HCT116 (cell line): ENCODE measurements around the gene COG5. TPM values are rescaled to one million over a fixed set of nuclear protein-coding genes. Genes with fewer than 3 reads are reported as not detected.
A peak's percentile ranks its signal among the peaks of the same experiment; 100 is the strongest.

Experiments
- ATAC-seq: fragments of 200-7000 bp; cut with Tn5 transposase; 2 replicates; pipeline ENCODE4 v1.9.1; 2020; ENCODE audit warnings: mild to moderate bottlenecking, moderate library complexity
- BruUV-seq: library from RNA; stranded (reverse); fragments of 400-500 nt; replicated peaks from 2 replicates; lab custom pipeline; 2021; lab: Mats Ljungman, UMichigan
- CTCF ChIA-PET: fragments of 300-600 bp; sonication (Branson Sonifier 250); formaldehyde crosslinking; loops from one replicate; lab custom pipeline; 2021; ENCODE audit warnings: antibody characterized with exemption; lab: Charles Lee
- POLR2A ChIA-PET: fragments of 300-600, 350-600 bp; sonication (Branson Sonifier 250); formaldehyde crosslinking; loops from one replicate; lab custom pipeline; 2021; ENCODE audit warnings: antibody characterized with exemption; lab: Charles Lee
- RAD21 ChIA-PET, 2 experiments: fragments of 300-600 bp; sonication (Branson Sonifier 250); formaldehyde crosslinking; loops; one replicate each; lab custom pipeline; 2023; ENCODE audit warnings: low total read pairs in 2 of 2; ENCODE audit not compliant: uncharacterized antibody in 2 of 2, unreplicated experiment in 2 of 2, low non-redundant PET in 1 of 2; lab: Charles Lee
- DNase-seq: peaks from one replicate; pipeline ENCODE4 v3.0.0-alpha.2; 2010; ENCODE audit warnings: low read depth, low spot score
- H2AFZ ChIP-seq: fragments of 200-600 bp; shearing (Covaris generic), sonication (generic); 2 replicates; pipeline ENCODE4 v1.6.1; 2017; ENCODE audit warnings: low read depth, mixed run types, mixed read lengths, antibody characterized with exemption, low read length; ENCODE audit not compliant: poor library complexity, severe bottlenecking
- H3K27ac ChIP-seq: 2 replicates; pipeline ENCODE4 v1.5.1; 2012; ENCODE audit warnings: low read depth, low read length
- H3K27me3 ChIP-seq: fragments of 200-600 bp; sonication (generic); 2 replicates; pipeline ENCODE4 v1.6.1; 2016; ENCODE audit warnings: mixed run types, low read length, mixed read lengths; ENCODE audit not compliant: insufficient read depth
- H3K36me3 ChIP-seq, 2 experiments: fragments of 200-500 bp in 1 of 2; fragments of 200-600 bp in 1 of 2; sonication (Bioruptor generic) in 1 of 2; sonication (generic) in 1 of 2; 2 replicates each; pipeline versions ENCODE4 v1.5.1 to v1.6.1; 2014 to 2016; ENCODE audit warnings: low read length in 2 of 2, inconsistent platforms in 1 of 2, mixed read lengths in 1 of 2, mixed run types in 1 of 2; ENCODE audit not compliant: insufficient read depth in 2 of 2, control insufficient read depth in 1 of 2
- H3K4me1 ChIP-seq, 2 experiments: fragments of 200-600 bp in 1 of 2; sonication (generic) in 1 of 2; 2 replicates each; pipeline versions ENCODE4 v1.5.1 to v1.6.1; 2012 to 2017; ENCODE audit warnings: low read length in 2 of 2, inconsistent platforms in 1 of 2, mild to moderate bottlenecking in 1 of 2, mixed read lengths in 1 of 2, mixed run types in 1 of 2, moderate library complexity in 1 of 2; ENCODE audit not compliant: insufficient read depth in 2 of 2, control insufficient read depth in 1 of 2
- H3K4me2 ChIP-seq: fragments of 200-600 bp; sonication (generic); 2 replicates; pipeline ENCODE4 v1.6.1; 2017; ENCODE audit warnings: mixed run types, low read length, mixed read lengths
- H3K4me3 ChIP-seq, 2 experiments: fragments of 200-600 bp in 1 of 2; sonication (generic) in 1 of 2; replicated peaks in 1 of 2; 2 replicates each; pipeline ENCODE4 v1.5.1; 2011 to 2016; ENCODE audit warnings: low read length in 2 of 2, control low read depth in 1 of 2, low read depth in 1 of 2, mild to moderate bottlenecking in 1 of 2, mixed read lengths in 1 of 2, mixed run types in 1 of 2
- H3K79me2 ChIP-seq: fragments of 200-600 bp; sonication (generic); 2 replicates; pipeline ENCODE4 v1.6.1; 2017; ENCODE audit warnings: mild to moderate bottlenecking, mixed run types, low read length, moderate library complexity, mixed read lengths; ENCODE audit not compliant: insufficient read depth
- H3K9ac ChIP-seq: fragments of 200-600 bp; sonication (generic); 2 replicates; pipeline ENCODE4 v1.6.1; 2016; ENCODE audit warnings: low read length, mixed read lengths
- H3K9me2 ChIP-seq: fragments of 200-600 bp; sonication (generic), shearing (Covaris generic); 2 replicates; pipeline ENCODE4 v1.6.1; 2017; ENCODE audit warnings: mixed run types, mild to moderate bottlenecking, moderate library complexity; ENCODE audit not compliant: insufficient read depth
- H3K9me3 ChIP-seq, 2 experiments: fragments of 200-500 bp in 1 of 2; fragments of 200-600 bp in 1 of 2; sonication (Bioruptor generic) in 1 of 2; sonication (generic) in 1 of 2; 2 replicates each; pipeline ENCODE4 v1.6.1; 2014 to 2017; ENCODE audit warnings: low read length in 2 of 2, mixed read lengths in 2 of 2, inconsistent platforms in 1 of 2, low read depth in 1 of 2, mild to moderate bottlenecking in 1 of 2, mixed run types in 1 of 2, moderate library complexity in 1 of 2; ENCODE audit not compliant: control insufficient read depth in 1 of 2, insufficient read depth in 1 of 2
- H4K20me1 ChIP-seq: fragments of 200-600 bp; sonication (generic), shearing (Covaris generic); 2 replicates; pipeline ENCODE4 v1.6.1; 2017; ENCODE audit warnings: mixed run types, mild to moderate bottlenecking, moderate library complexity; ENCODE audit not compliant: insufficient read depth
- CBX3 ChIP-seq: IDR thresholded peaks from 2 replicates; pipeline ENCODE4 v1.6.1; 2012; ENCODE audit warnings: low read depth
- CEBPB ChIP-seq: IDR thresholded peaks from 2 replicates; pipeline ENCODE4 v1.6.1; 2012; ENCODE audit warnings: low read depth
- EGR1 ChIP-seq: IDR thresholded peaks from 2 replicates; pipeline ENCODE4 v1.6.1; 2012; ENCODE audit warnings: low read depth
- EZH2phosphoT487 ChIP-seq: fragments of 200-600 bp; IDR thresholded peaks from 2 replicates; pipeline ENCODE4 v1.6.1; 2018; ENCODE audit warnings: antibody characterized with exemption, borderline replicate concordance
- FOSL1 ChIP-seq: IDR thresholded peaks from 2 replicates; pipeline ENCODE4 v1.6.1; 2012; ENCODE audit warnings: low read depth
- JUND ChIP-seq: IDR thresholded peaks from 2 replicates; pipeline ENCODE4 v1.6.1; 2012
- POLR2AphosphoS5 ChIP-seq: IDR thresholded peaks from 2 replicates; pipeline ENCODE4 v1.6.1; 2011; ENCODE audit warnings: mild to moderate bottlenecking, low read depth, low read length, moderate library complexity
- RAD21 ChIP-seq: IDR thresholded peaks from 2 replicates; pipeline ENCODE4 v1.6.1; 2012; ENCODE audit warnings: low read depth, mild to moderate bottlenecking
- SP1 ChIP-seq: IDR thresholded peaks from 2 replicates; pipeline ENCODE4 v1.6.1; 2012; ENCODE audit warnings: low read depth
- SRF ChIP-seq: IDR thresholded peaks from 2 replicates; pipeline ENCODE4 v1.6.1; 2012; ENCODE audit warnings: low read depth
- TCF7L2 ChIP-seq: IDR thresholded peaks from 2 replicates; pipeline ENCODE4 v1.7.0; 2011; ENCODE audit warnings: borderline replicate concordance, inconsistent platforms; ENCODE audit not compliant: insufficient read depth, insufficient read length; ENCODE audit errors: extremely low read depth
- YY1 ChIP-seq: IDR thresholded peaks from 2 replicates; pipeline ENCODE4 v1.6.1; 2011; ENCODE audit warnings: low read length, low read depth, moderate library complexity, mild to moderate bottlenecking; ENCODE audit not compliant: insufficient replicate concordance; ENCODE audit errors: extremely low read depth
- ZFX ChIP-seq: fragments of 450-650 bp; IDR thresholded peaks from 2 replicates; pipeline ENCODE4 v1.6.1; 2017
- intact Hi-C: fragments of 100-400 bp; cut with micrococcal nuclease; formaldehyde crosslinking; loops from 2 replicates; pipeline ENCODE4 v1.10.0; 2022
- total RNA-seq: library from RNA; stranded (reverse); gene quantifications from one replicate; pipeline ENCODE4 v1.2.1, GENCODE V29; 2021; ENCODE audit not compliant: unreplicated experiment
- TF ChIP-seq, protein P1 (sequence below), 3 experiments: fragments of 200-600 bp in 1 of 3; sonication (generic) in 1 of 3; IDR thresholded peaks in 2 of 3; conservative IDR thresholded peaks in 1 of 3; 2 replicates each; pipeline ENCODE4 v1.5.1; 2012 to 2017; ENCODE audit warnings: low read depth in 2 of 3, low read length in 2 of 3, antibody characterized with exemption in 1 of 3, borderline replicate concordance in 1 of 3, control low read depth in 1 of 3, mild to moderate bottlenecking in 1 of 3, mixed read lengths in 1 of 3, mixed run types in 1 of 3, moderate library complexity in 1 of 3; ENCODE audit not compliant: insufficient read depth in 1 of 3
- TF ChIP-seq, protein P2 (sequence below): IDR thresholded peaks from 2 replicates; pipeline ENCODE4 v1.6.1; 2012; ENCODE audit warnings: low read depth
- TF ChIP-seq, protein P3 (sequence below): IDR thresholded peaks from 2 replicates; pipeline ENCODE4 v1.6.1; 2012

The COG5 gene
- total RNA-seq, 1 experiment from 2014 or later: 30.7 TPM

DNA sequence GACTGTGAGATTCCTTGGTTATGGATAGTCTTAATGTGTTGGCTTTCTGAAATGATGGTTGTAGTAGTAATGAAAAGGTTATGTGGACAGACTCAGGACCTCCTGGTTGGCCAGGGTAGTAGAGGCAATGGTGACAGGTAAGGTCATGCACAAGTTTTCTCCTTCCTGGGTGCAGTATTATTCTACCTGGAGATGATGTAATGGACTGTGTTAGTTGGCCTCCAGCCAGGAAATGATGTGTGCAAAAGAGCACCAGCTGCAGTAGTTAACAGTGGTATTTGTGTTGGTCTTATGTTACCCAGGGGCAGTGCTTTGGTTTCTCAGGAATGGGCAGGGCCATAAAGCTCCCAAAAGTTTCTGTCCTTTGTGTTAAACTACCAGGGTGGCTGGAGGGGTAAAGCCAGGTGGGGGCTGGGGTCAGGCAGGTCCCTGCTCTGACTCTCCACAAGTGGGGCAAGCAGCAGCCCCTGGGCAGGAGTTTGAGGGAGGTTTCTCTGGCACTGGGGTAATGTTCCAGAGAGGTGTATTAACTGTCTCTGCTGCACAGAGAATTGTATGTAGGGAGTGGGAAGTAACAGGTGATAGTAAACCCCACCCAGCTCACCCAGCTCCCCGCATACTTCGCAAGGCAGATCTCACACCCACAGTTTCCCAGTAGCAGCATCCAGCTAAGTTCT is 57.6 kb downstream of the COG5 start:
- TF ChIP-seq SP1: no peak
- TF ChIP-seq ZFX: no peak
- no peak for TF ChIP-seq JUND
- TF ChIP-seq FOSL1: no peak
- no peak for TF ChIP-seq EGR1
- no peak for TF ChIP-seq SRF
- TF ChIP-seq YY1: no peak
- TF ChIP-seq RAD21: no peak
- TF ChIP-seq CEBPB: 0 out of 2 replicates have a peak, but pooled peaks have one; percentile 43
- no peak for TF ChIP-seq POLR2AphosphoS5
- TF ChIP-seq CBX3: no peak; the same call in 1 of the 2 replicates
- TF ChIP-seq, protein P1, sequence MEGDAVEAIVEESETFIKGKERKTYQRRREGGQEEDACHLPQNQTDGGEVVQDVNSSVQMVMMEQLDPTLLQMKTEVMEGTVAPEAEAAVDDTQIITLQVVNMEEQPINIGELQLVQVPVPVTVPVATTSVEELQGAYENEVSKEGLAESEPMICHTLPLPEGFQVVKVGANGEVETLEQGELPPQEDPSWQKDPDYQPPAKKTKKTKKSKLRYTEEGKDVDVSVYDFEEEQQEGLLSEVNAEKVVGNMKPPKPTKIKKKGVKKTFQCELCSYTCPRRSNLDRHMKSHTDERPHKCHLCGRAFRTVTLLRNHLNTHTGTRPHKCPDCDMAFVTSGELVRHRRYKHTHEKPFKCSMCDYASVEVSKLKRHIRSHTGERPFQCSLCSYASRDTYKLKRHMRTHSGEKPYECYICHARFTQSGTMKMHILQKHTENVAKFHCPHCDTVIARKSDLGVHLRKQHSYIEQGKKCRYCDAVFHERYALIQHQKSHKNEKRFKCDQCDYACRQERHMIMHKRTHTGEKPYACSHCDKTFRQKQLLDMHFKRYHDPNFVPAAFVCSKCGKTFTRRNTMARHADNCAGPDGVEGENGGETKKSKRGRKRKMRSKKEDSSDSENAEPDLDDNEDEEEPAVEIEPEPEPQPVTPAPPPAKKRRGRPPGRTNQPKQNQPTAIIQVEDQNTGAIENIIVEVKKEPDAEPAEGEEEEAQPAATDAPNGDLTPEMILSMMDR (IDR thresholded peaks at IDR 0.05 in 2 of 3, conservative IDR thresholded peaks at IDR 0.05 in 1 of 3; ENCODE audit: borderline replicate concordance in 1 of 3, insufficient read depth in 1 of 3, low read depth in 2 of 3, low read length in 2 of 3): no peak
- TF ChIP-seq TCF7L2: no peak
- no peak for TF ChIP-seq EZH2phosphoT487
- TF ChIP-seq, protein P2, sequence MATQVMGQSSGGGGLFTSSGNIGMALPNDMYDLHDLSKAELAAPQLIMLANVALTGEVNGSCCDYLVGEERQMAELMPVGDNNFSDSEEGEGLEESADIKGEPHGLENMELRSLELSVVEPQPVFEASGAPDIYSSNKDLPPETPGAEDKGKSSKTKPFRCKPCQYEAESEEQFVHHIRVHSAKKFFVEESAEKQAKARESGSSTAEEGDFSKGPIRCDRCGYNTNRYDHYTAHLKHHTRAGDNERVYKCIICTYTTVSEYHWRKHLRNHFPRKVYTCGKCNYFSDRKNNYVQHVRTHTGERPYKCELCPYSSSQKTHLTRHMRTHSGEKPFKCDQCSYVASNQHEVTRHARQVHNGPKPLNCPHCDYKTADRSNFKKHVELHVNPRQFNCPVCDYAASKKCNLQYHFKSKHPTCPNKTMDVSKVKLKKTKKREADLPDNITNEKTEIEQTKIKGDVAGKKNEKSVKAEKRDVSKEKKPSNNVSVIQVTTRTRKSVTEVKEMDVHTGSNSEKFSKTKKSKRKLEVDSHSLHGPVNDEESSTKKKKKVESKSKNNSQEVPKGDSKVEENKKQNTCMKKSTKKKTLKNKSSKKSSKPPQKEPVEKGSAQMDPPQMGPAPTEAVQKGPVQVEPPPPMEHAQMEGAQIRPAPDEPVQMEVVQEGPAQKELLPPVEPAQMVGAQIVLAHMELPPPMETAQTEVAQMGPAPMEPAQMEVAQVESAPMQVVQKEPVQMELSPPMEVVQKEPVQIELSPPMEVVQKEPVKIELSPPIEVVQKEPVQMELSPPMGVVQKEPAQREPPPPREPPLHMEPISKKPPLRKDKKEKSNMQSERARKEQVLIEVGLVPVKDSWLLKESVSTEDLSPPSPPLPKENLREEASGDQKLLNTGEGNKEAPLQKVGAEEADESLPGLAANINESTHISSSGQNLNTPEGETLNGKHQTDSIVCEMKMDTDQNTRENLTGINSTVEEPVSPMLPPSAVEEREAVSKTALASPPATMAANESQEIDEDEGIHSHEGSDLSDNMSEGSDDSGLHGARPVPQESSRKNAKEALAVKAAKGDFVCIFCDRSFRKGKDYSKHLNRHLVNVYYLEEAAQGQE: no peak
- TF ChIP-seq, protein P3, sequence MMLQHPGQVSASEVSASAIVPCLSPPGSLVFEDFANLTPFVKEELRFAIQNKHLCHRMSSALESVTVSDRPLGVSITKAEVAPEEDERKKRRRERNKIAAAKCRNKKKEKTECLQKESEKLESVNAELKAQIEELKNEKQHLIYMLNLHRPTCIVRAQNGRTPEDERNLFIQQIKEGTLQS: peak; percentile 38; the same call in 1 of the 2 replicates
- ChIA-PET RAD21 (no interaction called here), POLR2A (no interaction called here), CTCF (no interaction called here)
- Histone ChIP-seq H3K27me3 (no peaks in the 10 kb centered on the region), H3K4me1 (peaks cover 16 to 18% of the 10 kb centered on the region in 2 experiments; a peak in 3 of 4 replicates), H3K9me3 (no peaks in the 10 kb centered on the region), H3K27ac (peak overlapping the region; percentile 12; the same call in 1 of the 2 replicates), H3K4me3 (no peak overlapping the region), H3K4me2 (peak overlapping the region; percentile 43), H4K20me1 (no peaks in the 10 kb centered on the region), H2AFZ (no peak overlapping the region), H3K9me2 (no peaks in the 10 kb centered on the region), H3K79me2 (no peaks in the 10 kb centered on the region), H3K9ac (no peak overlapping the region), H3K36me3 (no peaks in the 10 kb centered on the region)
- no peak for DNase-seq
- BruUV-seq: no TSS peak
- ATAC-seq: peak; percentile 53
- intact Hi-C loops: no loop called here
